Measurements from ENCODE around the gene SLC9A3.
"Not testable (repeated sequence)": the region's sequence is repeated elsewhere in the genome, so short reads cannot be mapped to it uniquely, and the experiment has no call there.

Gene SLC9A3

DNA sequence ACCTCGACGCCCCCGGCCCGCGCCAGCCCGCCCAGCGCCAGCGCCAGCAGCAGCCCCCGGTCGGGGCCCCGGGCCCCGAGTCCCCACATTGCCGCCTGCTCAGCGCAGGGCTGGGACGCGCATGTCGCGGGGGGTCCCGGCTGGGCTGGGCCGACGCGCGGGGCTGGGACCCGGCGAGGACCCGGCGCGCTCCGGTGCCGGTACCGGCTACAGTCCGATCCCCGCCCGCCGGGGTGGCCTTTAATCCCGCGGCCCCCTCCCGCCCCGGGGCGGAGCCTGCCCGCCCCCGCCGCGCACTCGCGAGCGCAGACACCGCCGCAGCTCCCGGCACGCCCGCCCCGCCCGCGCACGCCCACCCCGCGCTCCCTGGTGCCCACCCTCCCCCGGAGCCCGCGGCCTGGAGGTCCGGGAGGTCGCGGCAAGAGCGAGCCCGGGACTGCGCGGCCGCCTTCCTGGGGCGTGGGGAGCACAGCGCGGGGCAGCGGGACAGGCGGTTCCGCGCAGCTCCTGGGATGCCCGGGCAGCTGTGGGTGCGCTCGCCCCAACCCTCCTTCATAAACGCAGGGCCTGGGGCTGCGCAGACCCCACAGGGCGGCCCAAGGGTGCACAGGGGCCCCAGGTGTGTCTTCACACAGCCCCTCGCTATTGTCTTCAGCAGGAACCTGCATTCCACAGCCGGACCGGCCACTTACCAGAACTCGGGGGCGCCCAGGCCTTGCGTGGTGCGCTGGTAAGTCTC lies at the start of gene SLC9A3:
TSS of gene SLC9A3 (minus strand) at position 216 of the 739 bp plus-strand sequence.
- no peak for DNase-seq

GRCh38 chr5:573976-574375 lies 49.7 kb upstream of the SLC9A3 start:
- DNase-seq, result no peak

- DNase-seq, result no peak
Measured at GRCh38 chr5:573206-573605, 49.0 kb upstream of the SLC9A3 start.

- no peak for DNase-seq
Measured at GRCh38 chr5:572398-573019, 48.3 kb upstream of the SLC9A3 start.

GRCh38 chr5:571791-572190 lies 47.5 kb upstream of the SLC9A3 start:
- no peak for DNase-seq

DNA sequence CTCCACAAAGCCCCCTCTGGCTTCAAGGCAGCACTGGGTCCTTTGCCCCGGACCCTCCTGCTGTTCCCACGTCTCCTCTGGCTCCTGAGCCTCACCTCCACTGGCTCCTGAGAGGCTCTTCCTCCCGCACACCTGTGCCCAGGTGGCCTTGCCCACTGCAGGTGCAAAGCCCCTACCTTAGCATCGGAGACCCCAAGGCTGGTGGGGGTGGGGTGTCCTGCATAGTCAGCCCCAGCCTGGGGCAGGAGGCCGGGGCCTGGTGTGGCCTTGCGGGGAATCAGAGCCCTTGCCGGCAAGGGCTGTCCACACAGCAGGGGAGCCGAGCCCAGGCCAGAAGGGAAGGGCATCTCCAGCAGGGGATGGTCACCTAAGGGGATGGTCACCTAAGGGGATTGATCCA lies 46.6 kb upstream of the SLC9A3 start:
- no peak for DNase-seq

- no peak for DNase-seq
Measured at GRCh38 chr5:570446-570845, 46.2 kb upstream of the SLC9A3 start.

DNA sequence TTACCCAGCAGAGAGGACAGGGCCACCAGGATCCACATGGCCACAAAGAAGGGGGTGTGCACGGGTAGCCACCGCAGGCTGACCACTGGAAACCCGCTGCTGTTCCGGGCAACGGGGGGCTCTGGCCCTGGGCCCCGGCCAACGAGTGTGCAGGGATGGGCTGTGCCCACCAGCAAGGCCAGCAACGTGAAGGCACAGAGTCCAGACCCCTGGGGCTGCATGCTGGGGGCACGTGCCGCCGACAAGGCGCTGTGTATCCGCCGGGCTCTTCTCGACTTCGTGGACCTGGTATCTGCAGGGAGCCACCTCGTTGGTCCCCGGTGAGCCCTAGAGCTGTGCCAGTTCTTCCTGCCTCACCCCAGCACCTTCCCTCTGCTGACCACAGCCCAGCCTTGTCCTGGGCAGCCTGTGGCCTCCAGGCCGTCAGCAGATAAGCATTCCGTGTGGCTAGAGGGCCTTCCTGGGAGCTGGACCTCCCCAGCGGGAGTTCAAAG lies 45.7 kb upstream of the SLC9A3 start:
- no peak for DNase-seq

GRCh38 chr5:569358-569867 lies 45.2 kb upstream of the SLC9A3 start:
- DNase-seq, result no peak

DNA sequence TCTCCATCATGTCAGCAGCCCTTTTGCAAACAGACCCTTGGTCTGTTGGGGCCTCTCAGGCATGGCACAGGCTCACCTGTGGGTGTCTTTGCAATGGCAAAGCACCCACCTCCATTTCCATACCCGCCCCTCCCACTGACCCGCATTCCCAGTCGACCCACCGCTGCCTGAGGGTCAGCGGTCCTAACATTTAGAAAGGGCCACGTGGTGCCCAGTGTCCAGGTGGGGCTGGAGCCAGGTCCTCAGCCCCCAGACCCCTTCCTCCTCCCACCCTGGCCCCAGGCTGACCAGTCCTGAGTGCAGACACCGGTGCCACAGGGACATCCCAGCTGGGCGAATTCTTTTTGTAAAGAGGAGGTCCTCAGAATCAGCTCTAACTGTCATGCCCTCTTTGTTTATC lies 44.6 kb upstream of the SLC9A3 start:
- no peak for DNase-seq

- DNase-seq, result no peak
Measured at GRCh38 chr5:568061-568781, 44.0 kb upstream of the SLC9A3 start.

DNA sequence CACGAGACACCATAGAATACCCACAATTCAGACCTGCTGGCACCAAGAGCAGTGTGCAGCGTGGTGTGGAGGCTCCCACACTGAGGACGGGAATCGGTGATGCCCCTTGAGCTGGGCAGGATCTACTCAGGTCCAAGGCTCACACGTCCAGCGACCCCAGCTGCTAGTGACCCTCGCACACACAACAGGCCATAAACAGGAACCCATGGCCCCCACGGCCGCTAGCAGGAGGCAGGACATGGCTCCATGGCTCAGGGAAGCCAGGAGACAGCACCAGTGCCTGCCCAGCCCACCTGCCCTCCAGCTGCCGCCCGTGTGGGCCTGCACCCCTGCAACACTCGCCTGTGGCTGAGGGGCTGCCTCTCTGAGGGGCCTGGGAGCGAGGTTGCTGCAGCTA lies 43.4 kb upstream of the SLC9A3 start:
- no peak for DNase-seq

DNA sequence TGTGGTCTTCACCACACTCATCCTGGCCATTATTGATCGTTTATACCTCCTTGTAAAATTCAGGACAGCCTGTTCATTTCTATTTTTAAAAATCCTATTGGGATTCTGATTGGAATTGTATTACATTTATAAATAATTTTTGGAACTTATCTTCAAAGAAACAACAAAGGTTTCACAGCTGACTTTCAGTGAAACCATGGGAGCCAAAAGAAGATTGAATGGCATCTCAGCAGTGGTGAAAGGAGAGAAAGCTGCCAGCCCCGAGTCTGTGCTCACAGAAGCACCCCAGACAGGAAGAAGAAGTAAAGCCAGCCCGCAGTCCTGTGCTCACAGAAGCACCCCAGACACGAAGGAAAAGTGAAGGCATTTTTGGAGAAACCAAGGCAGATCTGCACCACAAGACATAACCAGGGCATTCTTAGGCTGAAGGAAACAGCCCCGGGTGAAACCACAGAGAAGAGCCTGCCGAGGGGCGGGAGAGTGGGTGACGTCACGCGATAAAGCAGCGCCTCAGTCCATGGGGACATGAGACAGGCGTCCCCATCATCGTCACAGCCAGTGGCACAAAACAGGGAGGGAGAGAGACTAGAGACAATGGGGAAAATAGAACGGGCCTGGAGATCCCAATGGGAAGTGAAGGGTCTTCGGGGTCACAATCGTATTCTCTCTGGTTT lies 42.5 kb upstream of the SLC9A3 start:
- no peak for DNase-seq

- DNase-seq, result no peak
Measured at GRCh38 chr5:565782-566440, 41.7 kb upstream of the SLC9A3 start.

DNA sequence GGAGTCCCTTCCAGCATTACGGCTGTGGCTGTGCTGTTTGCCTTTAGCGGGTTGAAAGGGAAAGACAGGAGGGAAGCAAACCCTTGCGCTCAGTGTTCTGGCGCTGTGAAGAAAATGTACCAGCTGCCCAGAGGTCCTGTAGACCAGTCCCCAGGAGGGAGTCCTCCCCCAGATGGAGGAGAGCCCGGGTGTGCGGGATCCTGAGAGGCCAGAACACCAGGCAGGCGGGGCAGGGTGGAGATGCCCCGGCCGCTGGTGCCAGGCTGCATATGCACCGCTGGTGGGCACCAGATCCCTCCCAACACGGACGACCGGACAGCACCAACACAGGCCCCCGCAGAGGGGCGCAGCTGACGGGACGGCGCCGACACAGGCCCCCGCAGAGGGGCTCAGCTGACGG lies 37.2 kb upstream of the SLC9A3 start:
- no peak for DNase-seq

GRCh38 chr5:560792-561166 lies 36.5 kb upstream of the SLC9A3 start:
- DNase-seq, result no peak

GRCh38 chr5:558871-559503 lies 34.7 kb upstream of the SLC9A3 start:
- no peak for DNase-seq

DNA sequence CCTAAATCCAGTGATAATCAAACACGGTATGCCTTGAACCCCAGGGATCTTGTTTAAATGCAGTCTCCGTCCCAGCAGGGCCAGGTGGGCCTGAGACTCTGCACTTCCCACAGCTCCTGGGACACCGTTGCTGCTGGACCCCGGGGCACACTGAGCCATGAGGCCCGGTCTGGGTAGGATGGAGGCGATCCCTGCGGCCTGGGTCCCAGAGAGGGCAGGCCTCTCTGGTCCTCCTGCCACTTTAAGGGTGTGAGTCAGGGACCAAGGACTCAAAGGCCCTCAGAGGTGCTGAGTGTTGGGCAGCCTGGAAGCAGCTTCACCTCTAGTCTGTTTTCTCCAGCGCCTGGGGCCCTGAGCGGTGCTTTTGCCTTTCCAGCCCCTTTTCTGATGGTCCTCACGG lies 34.1 kb upstream of the SLC9A3 start:
- DNase-seq, result no peak

DNA sequence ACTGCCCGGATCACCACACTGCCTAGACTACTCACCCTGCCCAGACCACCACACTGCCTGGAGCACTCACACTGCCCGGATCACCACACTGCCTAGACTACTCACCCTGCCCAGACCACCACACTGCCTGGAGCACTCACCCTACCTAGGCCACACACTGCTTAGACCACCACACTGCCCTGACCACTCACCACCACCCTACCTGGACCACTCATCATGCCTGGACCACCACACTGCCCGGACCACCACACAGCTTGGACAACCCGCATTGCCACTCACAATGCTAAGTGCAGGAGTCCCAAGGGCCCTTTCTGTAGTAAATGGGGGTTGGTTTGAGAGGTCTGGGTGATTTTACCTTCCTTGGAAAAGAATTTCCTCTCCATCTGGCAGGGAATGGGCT lies 33.7 kb upstream of the SLC9A3 start:
- DNase-seq, result not testable (repeated sequence)

DNA sequence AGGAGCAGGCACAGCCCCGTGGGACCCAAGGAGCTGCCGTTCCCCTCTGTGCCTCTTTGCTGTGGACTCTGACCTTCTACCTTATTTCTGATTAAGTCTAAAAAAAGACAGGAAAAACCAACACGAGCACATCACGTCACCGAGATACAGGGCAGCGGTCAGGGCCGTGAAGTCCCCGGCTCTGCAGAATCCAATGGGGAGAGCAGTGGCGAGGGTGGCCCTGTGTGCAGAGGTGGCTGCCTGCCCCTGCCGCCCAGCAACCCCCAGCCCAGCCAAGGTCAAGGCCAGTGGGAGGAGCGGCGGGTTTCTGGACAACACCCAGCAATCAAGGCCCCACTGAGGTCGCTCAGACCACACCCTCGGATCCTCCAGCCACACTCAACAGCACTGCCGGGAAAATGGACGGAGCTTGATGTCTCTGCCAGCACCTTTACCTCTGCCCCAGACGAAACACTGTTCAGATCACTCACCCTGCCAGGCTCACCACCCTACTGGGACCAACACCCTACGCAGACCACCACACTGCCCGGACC lies 32.7 kb upstream of the SLC9A3 start:
- no peak for DNase-seq

GRCh38 chr5:555058-555623 lies 30.9 kb upstream of the SLC9A3 start:
- DNase-seq, result no peak

Data from SW 1271 (cell line).